HG03095 (cell line): Measurements from ENCODE around the gene SEMA3E.

Experiments
- ATAC-seq: cut with Tn5 transposase; IDR thresholded peaks from one replicate; pipeline ENCODE4 v1.9.1; 2021; ENCODE audit warnings: moderate library complexity; ENCODE audit not compliant: unreplicated experiment

SEMA3E gene

DNA sequence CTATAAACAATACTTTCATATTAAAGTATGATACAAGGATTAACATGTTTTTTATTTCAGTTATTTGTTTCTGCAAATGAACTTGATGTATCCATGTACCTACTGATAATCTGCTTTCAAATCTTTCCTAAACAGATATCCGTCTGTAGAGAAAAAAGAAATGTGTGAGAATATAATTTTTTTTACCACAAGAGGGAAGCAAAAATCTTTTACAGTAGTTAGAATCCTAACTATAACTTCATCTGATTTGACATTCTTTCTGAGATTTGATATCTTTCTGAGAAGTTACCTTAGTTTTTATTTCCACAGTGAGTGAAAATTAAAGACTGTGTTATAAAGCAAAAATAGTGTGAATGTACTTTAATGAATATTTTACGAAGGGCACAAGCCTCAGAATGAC is 282.3 kb downstream of the SEMA3E start:
- ATAC-seq, result no peak

GRCh38 chr7:83365746-83366145 is 283.2 kb downstream of the SEMA3E start:
- no peak for ATAC-seq

- no peak for ATAC-seq
Measured at GRCh38 chr7:83362871-83363550, 285.9 kb downstream of the SEMA3E start.

- no peak for ATAC-seq
Measured at GRCh38 chr7:83359108-83359507, 289.8 kb downstream of the SEMA3E start.

GRCh38 chr7:83355143-83355542 is 293.8 kb downstream of the SEMA3E start:
- no peak for ATAC-seq

DNA sequence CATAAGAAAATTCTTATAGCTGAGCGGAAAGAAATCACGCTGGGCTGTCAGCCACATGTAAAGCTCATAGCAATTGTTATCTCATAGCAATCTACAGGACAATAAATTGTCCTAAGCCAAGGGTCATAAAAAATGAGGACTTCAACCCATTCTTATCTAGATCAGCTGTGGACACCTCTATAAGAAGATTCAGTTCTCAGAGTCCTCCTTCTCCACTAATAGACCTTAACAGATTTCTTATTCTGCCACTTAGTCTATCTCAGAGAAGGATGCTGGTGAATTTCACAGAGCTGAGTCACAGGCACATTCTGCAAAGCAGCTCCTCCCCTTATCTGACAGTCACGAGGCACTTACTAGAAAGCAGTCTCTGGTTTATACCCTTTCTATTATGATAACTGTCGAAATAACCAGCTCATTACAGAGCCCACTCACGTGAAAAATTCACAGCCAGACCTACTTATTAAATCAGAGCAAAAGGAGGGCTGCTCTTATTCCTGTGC is 300.9 kb downstream of the SEMA3E start:
- no peak for ATAC-seq

DNA sequence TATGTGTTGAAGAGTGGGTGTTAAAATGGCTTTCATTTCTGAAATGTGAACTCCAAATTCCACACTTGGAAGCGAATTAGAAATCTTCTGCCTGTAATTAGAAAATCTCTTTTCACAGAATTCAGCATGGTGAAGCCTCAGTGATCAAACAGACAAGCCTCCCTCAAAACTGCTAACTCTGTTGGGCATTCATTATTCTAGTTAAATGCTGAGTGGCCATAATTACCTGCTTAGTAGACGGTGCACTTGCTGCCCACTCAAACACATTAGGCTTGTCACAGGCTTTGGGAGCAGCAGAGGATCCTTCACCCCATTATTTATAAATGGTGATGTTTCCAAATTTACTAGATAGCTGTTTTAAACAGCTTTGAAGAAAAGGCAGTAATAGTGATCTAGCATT is 309.0 kb downstream of the SEMA3E start:
- no peak for ATAC-seq

DNA sequence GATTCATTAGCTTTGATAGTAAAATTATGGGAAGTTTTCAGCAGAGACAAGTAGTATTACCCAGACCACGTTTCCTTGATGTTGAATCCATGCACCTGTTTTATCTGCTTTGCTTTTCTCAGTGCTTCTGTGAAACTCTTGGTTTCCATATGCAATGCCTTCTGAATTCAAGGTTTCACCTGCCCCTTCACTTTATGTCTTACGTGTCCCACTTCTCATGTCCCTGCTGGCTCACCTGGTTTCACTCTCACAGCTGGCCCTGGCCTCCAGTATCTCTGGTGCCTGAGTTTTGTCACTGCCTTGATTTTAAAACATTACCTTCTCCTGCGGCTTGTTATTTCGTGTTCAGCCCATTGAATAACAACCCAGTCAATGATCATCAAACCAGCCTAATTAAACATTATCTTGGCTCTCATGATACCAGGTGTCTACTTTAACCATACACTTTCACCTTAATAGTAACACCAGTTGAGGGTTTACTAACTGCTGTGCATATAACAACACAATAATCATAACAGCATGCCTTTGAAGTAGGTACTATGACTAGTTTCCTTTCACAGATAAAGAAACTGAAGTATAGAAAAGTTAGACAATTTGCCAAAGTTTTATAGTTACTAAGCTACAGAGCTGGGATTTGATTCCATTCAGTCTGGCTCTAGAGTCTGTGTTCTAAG is 310.5 kb downstream of the SEMA3E start:
- ATAC-seq, result no peak

GRCh38 chr7:83337050-83337449 is 311.9 kb downstream of the SEMA3E start:
- no peak for ATAC-seq

- ATAC-seq, result no peak
Measured at GRCh38 chr7:83326223-83326622, 322.7 kb downstream of the SEMA3E start.

DNA sequence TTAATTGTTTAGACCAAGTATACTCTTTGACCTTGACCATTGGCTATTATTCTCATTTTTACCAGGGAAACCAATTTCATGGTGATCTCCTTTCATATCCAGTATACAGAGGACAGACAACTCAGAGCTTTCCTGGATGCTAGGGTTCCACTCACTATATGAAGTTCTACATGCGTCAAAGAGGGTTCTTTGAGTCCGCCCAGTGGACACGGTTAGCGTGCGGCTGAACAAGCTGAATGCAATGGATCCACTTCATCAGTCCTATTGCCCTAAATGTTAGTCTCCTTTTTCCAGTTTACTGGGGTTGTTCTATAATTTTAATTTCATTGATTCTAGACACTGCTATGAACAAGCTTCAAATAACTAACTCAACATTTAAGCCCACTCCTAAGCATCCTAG is 323.9 kb downstream of the SEMA3E start:
- ATAC-seq, result no peak

- no peak for ATAC-seq
Measured at GRCh38 chr7:83324596-83324995, 324.3 kb downstream of the SEMA3E start.

DNA sequence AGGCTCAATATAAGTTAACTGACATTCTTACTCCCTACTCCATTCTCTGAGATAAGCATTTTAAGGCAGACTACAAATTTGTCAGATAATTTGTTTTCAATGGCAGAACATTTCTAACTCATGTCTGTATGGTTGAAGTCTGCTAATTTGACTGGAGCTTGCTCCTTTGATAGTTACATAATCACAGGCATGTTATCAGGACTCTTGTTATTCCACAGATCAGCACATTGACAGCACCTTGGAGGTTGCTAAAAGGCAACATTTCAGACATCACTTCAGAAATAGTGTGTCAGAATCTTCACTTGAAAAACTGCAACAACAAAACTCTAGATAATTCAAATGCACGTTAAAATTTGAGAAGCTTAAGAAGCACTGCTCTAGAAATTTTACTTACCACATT is 327.9 kb downstream of the SEMA3E start:
- no peak for ATAC-seq

GRCh38 chr7:83313931-83314330 is 335.0 kb downstream of the SEMA3E start:
- ATAC-seq, result no peak
